GM19397 (cell line): ENCODE results near the gene FAAP20.

Experiments
- ATAC-seq: cut with Tn5 transposase; IDR thresholded peaks from one replicate; pipeline ENCODE4 v1.9.1; 2021; ENCODE audit warnings: mild to moderate bottlenecking, moderate library complexity; ENCODE audit not compliant: unreplicated experiment

Gene FAAP20

DNA sequence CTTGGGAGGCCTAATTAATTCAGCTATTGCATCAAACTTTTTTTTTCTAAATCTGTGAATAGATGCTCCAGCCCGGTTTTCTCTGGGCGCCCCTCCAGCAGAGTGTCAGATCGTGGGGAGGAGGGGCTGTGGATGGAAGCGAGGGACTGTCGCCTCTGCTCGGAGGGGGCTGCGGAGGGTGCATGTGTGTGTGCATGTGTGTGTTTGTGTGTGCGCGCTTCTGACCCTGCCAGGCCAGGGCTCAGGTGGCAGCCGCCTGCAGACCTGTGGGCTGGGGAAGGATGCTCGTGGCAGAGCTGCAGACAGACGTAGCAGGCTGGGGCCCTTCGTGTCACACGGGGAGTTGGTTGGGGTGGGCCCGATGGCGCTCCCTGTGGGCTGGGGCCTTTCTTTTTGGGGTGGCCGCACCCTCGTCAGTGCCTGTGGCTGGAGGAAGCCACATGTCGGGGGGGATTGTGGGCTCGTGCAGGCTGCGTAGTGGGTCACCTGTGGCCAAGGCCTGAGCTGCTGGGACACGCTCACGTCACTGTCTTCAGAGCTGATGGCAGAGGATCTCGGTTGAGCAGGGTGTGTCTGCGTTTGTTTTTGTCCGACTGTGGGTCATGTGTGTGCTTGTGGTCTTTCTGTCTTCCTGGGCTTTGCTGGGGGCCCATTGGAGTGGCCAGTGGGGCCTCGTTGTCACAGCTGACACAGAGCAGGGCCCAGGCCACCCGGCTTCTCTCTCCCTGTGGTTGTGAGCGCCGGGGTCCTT, 36.4 kb upstream of the FAAP20 start:
- ATAC-seq: no peak

GRCh38 chr1:2229911-2230731, 35.5 kb upstream of the FAAP20 start:
- no peak for ATAC-seq

DNA sequence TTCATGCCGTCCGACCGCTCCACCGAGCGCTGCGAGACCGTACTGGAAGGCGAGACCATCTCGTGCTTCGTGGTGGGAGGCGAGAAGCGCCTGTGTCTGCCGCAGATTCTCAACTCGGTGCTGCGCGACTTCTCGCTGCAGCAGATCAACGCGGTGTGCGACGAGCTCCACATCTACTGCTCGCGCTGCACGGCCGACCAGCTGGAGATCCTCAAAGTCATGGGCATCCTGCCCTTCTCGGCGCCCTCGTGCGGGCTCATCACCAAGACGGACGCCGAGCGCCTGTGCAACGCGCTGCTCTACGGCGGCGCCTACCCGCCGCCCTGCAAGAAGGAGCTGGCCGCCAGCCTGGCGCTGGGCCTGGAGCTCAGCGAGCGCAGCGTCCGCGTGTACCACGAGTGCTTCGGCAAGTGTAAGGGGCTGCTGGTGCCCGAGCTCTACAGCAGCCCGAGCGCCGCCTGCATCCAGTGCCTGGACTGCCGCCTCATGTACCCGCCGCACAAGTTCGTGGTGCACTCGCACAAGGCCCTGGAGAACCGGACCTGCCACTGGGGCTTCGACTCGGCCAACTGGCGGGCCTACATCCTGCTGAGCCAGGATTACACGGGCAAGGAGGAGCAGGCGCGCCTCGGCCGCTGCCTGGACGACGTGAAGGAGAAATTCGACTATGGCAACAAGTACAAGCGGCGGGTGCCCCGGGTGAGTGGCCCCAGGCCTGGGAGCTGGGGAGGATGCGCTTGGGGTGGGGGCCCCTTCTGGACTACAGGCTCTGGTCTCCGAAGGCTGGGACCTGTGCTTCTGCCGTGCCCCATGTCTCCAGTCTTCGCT, 34.7 kb upstream of the FAAP20 start:
- ATAC-seq: no peak

DNA sequence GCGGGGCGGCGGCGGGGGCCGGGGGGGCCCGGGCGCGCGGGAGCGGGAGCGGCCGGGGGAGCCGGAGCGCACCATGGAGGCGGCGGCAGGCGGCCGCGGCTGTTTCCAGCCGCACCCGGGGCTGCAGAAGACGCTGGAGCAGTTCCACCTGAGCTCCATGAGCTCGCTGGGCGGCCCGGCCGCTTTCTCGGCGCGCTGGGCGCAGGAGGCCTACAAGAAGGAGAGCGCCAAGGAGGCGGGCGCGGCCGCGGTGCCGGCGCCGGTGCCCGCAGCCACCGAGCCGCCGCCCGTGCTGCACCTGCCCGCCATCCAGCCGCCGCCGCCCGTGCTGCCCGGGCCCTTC, 34.1 kb upstream of the FAAP20 start:
- no peak for ATAC-seq

GRCh38 chr1:2228157-2228594, 33.6 kb upstream of the FAAP20 start, which contains the start of gene SKI:
Gene SKI (plus strand): TSS chr1:2228319. CDS start chr1:2228767, 448 bp downstream.
- no peak for ATAC-seq

DNA sequence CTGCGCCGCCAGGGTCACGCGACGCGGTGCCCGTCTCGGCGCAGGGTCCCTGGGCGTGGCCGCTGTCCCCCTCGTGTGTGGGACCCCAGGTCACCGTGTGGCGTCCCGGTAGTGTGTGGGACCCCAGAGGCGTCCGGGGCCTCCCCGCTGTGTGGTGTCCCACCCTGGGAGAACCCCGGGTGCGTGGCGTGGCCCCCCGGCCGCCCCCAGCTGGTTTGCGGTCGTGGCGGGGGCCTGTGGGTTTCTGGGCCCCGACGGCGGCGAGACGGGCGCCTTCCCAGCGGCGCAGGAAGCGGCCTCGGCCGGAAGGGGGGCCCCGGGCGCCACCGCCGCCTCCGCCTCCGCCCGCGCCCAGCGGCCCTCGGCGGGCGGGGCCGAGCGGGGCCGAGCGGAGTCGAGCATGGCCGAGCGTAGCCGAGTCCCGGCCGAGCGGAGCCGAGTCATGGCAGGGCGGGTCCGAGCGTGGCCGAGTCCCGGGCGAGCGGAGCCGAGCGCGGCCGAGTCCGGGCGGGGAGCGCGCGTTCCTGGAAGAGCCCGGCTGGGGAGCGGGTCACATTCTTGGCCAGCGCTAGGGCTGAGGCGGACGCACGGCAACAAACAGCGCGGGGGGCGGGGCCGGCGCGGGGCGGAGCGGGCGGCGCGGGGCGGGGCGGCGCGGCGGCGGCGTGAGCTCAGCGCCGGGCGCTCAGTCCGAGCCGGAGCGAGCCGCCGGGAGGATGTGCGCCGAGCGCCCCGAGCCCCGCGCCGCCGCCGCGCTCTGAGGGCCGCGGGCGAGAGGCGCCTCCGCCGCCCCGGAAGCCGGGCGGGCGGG, 33.0 kb upstream of the FAAP20 start:
- peak; percentile 85 for ATAC-seq

DNA sequence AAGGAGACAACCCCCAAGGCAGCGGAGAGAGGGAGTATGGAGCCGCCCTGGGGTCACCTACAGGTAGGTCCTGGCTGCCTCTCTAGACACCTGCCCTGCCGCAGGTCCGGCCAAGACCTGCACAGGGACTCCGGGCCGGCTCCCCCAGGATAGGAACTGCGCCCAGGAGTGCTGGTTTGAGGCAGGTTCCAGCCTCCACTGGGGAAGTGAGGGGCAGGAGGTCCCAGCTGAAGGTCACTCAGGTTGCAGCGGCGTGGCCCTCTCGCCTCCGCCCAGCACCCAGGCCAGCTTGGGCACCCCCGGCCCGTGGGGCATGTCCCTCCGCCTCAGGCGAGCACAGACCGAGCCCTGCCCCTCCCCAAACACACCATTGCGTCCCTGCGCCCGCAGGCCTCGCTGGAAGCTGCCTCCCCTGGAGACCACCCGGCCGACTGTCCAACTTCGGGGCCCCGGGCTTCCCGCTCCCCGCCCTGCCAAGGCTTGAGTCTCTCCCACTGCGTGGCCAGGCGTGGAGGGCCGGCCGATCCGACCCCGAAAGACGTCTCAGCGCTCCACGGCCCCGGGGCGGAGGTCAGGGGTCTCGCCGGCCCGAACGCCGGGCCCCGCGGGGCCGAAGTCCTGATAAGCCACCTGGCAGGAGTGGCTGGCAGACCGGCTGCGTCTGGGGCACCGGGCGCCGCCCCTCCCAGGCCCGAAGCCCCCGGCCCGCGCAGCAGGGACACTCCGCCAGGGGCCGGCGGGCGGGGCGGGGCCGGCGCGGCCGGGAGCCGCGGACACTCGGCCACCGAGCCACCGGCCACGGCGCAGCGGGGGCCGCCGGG, 32.2 kb upstream of the FAAP20 start:
- ATAC-seq: peak; percentile 8

GRCh38 chr1:2224631-2225428, 30.3 kb upstream of the FAAP20 start:
- ATAC-seq: no peak

- no peak for ATAC-seq
Observed at GRCh38 chr1:2224170-2224584, 29.6 kb upstream of the FAAP20 start.

DNA sequence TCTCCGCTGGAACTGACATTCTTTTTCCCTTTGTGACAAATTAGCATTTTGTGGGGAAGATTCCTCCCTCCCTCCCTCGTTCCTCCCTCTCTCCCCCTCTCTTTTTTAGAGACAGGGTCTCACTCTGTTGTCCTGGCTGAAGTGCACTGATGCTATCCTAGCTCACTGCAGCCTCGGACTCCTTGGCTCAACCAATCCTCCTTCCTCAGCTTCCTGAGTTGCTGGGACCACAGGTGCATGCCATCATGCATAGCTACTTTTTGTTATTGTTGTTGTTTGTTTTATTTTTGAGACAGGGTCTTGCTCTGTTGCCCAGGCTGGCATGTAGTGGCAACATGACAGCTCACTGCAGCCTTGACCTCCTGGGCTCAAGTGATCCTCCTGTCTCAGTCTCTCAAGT, 26.7 kb upstream of the FAAP20 start:
- no peak for ATAC-seq

DNA sequence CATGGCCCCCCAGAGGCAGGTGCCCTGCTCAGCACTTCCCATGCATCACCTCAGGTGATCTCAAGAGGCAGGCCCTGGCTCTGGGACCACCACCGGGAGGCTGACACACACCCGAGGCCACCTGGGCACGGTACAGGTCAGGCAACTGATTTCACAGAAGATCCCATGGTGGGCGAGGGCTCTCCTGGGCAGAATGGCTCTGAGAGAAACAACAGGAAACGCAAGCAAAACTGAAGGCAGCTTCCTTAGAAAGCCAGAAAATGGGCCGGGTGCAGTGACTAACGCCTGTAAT, 22.1 kb upstream of the FAAP20 start:
- ATAC-seq: no peak

DNA sequence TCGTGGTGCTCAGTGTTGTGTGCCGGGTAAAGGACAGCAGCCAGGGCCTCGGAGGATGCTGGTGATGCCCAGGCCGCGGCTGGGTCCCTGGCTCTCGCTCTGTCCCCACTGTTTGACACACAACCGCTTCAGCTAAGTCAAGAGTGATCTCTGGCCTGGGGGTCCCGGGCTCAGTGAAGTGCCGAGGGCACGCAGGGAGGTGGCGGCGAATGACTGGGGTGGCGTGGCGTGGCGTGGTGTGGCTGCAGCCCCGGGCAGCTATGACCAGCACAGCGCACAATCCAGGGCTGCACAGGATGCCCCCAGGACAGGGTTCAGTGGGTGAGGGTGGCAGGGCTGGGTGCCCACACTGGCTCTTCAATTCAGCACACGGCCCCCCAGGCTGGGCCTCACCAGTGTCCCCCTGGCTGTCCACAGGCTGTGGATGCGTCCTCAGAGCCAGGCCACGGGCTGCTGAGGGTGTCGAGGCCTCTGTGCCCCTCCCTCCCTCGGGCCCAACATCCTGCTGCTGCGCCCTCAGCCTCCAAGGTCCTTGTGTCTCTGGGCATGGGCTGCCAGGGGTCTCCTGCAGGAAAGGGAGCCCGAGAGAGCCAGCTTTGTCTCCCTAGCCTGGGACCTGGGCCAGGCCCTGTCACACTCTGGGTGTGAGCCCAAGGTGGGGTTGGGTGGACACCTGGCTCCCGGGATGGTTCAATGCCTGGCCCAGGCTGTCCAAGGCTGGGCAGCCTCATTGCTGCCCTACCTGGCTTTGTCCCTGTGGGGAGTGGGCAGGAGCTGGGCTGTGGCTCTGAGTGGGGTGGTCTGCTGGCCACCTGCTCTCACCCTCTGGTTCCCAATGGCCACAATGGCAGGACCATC, 21.6 kb upstream of the FAAP20 start:
- no peak for ATAC-seq

DNA sequence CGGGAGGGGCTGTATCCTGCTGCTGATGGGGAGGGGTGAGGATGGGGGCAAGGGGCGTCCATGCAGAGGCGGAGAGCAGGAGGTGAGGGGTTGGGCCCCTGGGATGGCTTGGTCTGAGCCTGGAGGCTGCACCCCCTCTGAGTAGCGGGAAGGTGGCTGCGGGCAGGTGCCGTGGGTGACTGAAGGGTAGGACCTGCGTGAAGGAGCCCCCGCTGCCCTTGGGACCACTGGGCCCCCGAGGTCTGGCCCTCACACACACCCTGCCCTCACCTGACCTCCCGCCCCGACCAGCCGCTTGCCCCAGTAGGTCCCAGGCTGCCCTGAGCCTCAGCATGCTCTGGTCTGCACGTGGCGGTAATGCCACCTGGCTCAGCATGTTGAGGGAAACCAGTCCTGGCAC, 20.8 kb upstream of the FAAP20 start:
- ATAC-seq: no peak

- no peak for ATAC-seq
Observed at GRCh38 chr1:2214541-2215241, 20.1 kb upstream of the FAAP20 start.

- no peak for ATAC-seq
Observed at GRCh38 chr1:2213576-2214505, 19.3 kb upstream of the FAAP20 start.
